ENCODE measurements around the gene SLC6A7.

The SLC6A7 gene

DNA sequence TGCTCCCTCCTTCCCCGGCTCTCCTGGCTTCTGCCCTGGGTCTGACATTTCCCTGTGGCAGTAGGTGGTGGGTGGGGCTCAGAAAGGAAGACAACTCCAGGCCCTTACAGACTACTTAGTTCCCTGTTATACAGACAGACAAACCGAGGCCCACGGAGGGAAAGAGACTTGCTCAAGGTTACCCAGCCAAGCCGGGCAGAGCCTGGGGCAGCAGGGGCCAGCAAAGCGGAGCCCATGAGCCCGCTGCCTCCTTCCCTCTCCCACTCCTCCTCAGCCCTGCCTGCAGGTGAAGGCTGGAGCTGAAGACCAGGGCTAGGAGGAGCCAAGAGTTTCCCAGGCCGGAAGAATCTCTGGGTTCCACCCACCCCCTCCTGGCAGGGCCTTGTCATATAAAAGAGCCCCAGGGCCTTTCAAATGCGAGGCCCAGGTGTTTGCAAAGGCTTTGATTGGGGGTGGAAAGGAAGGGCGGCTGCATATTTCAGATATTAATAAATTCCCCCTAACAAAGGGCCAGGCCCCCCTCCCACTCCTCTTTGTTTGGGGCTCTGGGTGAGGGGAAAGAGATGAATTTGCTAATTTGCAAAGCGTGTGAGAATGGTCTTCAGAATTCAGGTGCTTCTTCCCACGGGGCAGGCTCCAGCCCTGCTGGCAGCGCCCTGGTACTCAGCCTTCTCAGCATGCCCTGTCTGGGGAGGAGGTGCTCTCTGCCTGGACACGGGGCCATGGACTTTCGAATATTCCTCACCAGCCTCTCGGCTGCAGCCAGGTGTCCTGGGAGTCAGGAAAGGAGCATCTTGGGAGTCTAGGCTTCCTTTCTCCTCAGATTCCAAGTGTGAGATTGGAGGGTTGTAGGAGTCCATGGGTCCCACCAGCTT lies 21.5 kb downstream of the SLC6A7 start:
- in situ Hi-C loops (cut with HindIII; ENCODE audit: low pct_unique_long_range_greater_than_20kb, low sequenced_read_pairs) = no loop called here
- peak in 1 of 2 experiments; percentile 38 for DNase-seq (ENCODE audit: low read depth in 1 of 2, low spot score in 1 of 2)

GRCh38 chr5:150213530-150213929 lies 23.7 kb downstream of the SLC6A7 start:
- DNase-seq (ENCODE audit: low read depth in 1 of 2, low spot score in 1 of 2) = no peak
- in situ Hi-C loops (cut with HindIII; ENCODE audit: low pct_unique_long_range_greater_than_20kb, low sequenced_read_pairs) = no loop called here
- TF ChIP-seq JUND (IDR thresholded peaks at IDR 0.05; ENCODE audit: low read depth) = no peak

More for the DNA sequence above, 21.5 kb downstream of the SLC6A7 start:
- TF ChIP-seq JUND (IDR thresholded peaks at IDR 0.05; ENCODE audit: low read depth) = no peak

- DNase-seq (ENCODE audit: low read depth in 1 of 2, low spot score in 1 of 2) = no peak
- TF ChIP-seq JUND (IDR thresholded peaks at IDR 0.05; ENCODE audit: low read depth) = no peak
- in situ Hi-C loops (cut with HindIII; ENCODE audit: low pct_unique_long_range_greater_than_20kb, low sequenced_read_pairs) = no loop called here
Observed at GRCh38 chr5:150214289-150214688, 24.4 kb downstream of the SLC6A7 start.

DNA sequence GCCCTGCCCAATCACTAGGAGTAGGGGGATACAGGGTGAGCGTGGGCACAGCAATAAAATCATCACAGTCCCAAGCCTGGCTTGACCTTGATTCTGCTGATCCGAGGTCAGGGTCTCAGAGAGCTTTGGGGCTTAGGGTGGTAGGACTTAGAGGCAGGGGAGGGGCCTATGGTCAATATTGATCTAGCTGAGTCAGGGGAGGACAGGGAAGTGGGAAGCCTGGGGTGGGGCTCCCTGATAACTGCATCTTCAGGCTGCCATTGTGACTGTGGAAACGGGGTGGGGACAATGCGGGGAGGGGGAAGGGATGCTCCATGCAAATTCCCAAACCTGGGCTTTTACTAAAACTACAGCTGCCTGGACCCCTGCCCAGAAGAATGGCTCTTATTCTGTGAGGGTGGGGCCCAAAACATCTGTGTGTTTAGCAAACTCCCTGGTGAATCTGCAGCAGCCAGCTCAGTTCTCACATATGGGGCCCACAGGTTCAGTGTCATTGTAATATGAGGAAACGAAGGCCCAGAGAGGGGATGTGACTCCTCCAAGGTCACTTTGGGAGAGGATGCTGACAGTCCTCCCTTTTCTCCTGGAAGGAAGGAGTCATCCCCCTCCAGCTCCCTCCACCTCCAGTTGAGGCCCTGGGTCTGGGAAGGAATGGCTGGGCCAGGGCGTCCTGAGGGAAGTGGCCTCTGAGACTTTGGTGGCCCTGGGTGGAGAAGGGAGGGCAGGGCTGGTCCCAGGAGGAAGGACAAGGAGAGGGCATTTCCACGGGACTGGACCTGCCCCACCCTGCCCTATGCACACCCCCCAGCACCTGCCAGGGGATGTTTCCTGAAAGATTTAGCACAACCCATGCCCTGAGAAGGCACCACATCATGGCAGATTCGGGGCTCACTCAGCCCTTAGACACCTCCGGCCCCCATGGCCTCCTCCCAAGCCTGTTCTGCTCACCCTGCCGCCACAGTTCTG lies 26.4 kb downstream of the SLC6A7 start:
- in situ Hi-C loops (cut with HindIII; ENCODE audit: low pct_unique_long_range_greater_than_20kb, low sequenced_read_pairs) = no loop called here
- DNase-seq (ENCODE audit: low read depth in 1 of 2, low spot score in 1 of 2) = no peak
- no peak for TF ChIP-seq JUND (IDR thresholded peaks at IDR 0.05; ENCODE audit: low read depth)

- no peak for TF ChIP-seq JUND (IDR thresholded peaks at IDR 0.05; ENCODE audit: low read depth)
- no peak for DNase-seq (ENCODE audit: low read depth in 1 of 2, low spot score in 1 of 2)
- in situ Hi-C loops (cut with HindIII; ENCODE audit: low pct_unique_long_range_greater_than_20kb, low sequenced_read_pairs) = no loop called here
Observed at GRCh38 chr5:150217038-150217437, 27.2 kb downstream of the SLC6A7 start.

GRCh38 chr5:150217873-150218692 lies 28.2 kb downstream of the SLC6A7 start:
- peak; percentile 86 to 89 for DNase-seq (ENCODE audit: low read depth in 1 of 2, low spot score in 1 of 2)
- in situ Hi-C loops (cut with HindIII; ENCODE audit: low pct_unique_long_range_greater_than_20kb, low sequenced_read_pairs) = no loop called here
- no peak for TF ChIP-seq JUND (IDR thresholded peaks at IDR 0.05; ENCODE audit: low read depth)

- TF ChIP-seq JUND (IDR thresholded peaks at IDR 0.05; ENCODE audit: low read depth) = no peak
- no peak for DNase-seq (ENCODE audit: low read depth in 1 of 2, low spot score in 1 of 2)
- in situ Hi-C loops (cut with HindIII; ENCODE audit: low pct_unique_long_range_greater_than_20kb, low sequenced_read_pairs) = no loop called here
Observed at GRCh38 chr5:150218693-150219035, 28.8 kb downstream of the SLC6A7 start.

DNA sequence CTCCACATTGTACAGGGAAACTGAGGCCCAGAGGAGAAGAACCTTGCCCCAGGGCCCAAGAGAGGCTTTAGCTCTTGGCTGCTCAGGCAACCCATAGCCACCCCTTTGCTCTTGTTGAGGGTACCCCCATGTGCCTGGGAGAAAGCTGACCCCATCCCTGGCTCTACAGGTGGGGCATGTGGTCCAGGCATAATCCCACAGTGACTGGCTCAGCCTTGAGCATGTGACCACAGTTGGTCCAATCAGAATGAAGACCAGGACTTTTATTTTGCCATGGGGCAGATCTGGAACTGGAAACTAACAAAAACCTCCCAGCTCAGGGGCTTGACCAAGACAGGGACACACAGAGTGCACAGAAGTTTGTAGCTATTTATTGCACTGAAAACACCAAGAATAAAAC lies 29.3 kb downstream of the SLC6A7 start:
- in situ Hi-C loops (cut with HindIII; ENCODE audit: low pct_unique_long_range_greater_than_20kb, low sequenced_read_pairs) = no loop called here
- peak in 1 of 2 experiments; percentile 45 for DNase-seq (ENCODE audit: low read depth in 1 of 2, low spot score in 1 of 2)
- no peak for TF ChIP-seq JUND (IDR thresholded peaks at IDR 0.05; ENCODE audit: low read depth)

DNA sequence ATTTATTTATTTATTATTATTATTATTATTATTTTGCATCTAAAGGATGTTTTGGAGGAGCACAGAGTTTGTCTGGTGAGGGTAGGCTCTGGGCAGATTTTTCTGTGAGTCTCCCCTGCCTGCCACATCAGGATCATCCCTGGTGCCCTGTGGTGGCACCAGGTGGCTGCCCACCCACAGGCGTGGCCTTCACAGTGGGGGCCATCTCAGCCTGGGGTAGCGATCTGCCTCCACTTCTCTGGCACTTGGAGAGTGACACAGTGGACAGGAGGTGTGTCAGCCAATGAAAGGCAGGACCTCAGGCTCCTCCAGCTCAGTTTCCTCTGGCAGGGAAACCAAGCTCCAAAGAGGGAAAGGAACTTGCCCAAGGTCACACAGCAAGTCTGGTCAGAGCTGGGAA lies 30.0 kb downstream of the SLC6A7 start:
- TF ChIP-seq JUND (IDR thresholded peaks at IDR 0.05; ENCODE audit: low read depth) = no peak
- in situ Hi-C loops (cut with HindIII; ENCODE audit: low pct_unique_long_range_greater_than_20kb, low sequenced_read_pairs) = no loop called here
- DNase-seq (ENCODE audit: low read depth in 1 of 2, low spot score in 1 of 2) = no peak

DNA sequence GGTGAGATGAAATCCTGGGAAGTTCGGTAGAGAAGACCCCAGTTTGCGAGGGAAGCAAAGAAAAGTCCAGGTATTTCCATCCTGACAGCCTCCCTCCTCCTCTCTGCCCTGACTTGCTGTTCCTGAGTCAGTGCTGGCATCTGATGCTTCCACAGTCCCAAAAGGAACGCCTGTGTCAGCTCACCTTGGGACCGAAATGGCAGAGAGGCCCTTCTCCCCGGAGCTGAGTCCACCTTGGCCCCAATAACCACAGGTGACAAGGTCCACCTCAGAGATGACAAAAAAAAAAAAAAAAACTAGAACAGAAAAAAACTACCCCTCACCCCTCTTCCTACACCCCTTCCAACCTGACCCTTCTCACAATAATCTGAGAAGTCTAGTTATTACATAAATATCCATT lies 31.6 kb downstream of the SLC6A7 start:
- TF ChIP-seq JUND (IDR thresholded peaks at IDR 0.05; ENCODE audit: low read depth) = no peak
- in situ Hi-C loops (cut with HindIII; ENCODE audit: low pct_unique_long_range_greater_than_20kb, low sequenced_read_pairs) = no loop called here
- DNase-seq (ENCODE audit: low read depth in 1 of 2, low spot score in 1 of 2) = no peak

DNA sequence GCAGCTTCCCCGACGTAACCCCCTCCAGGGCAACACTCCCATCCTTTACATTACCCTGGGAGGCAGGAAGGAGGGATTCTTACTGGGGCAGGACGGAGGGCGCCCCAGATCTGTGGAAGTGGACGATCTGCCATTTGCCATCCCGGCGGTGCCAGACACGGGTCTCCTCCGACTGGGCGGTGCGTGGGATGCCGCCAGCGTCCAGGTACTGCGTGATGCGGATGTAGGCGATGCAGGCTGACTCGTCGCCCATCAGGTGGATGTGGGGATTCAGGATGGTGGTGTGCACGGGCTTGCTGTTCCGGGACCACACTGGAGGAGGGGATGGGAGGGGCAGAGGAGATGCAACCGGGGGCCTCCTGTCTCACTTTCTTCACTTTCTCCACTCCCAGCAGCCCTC lies 33.0 kb downstream of the SLC6A7 start:
- no peak for TF ChIP-seq JUND (IDR thresholded peaks at IDR 0.05; ENCODE audit: low read depth)
- in situ Hi-C loops (cut with HindIII; ENCODE audit: low pct_unique_long_range_greater_than_20kb, low sequenced_read_pairs) = no loop called here

GRCh38 chr5:150223474-150223873 lies 33.6 kb downstream of the SLC6A7 start:
- no peak for DNase-seq (ENCODE audit: low read depth in 1 of 2, low spot score in 1 of 2)
- TF ChIP-seq JUND (IDR thresholded peaks at IDR 0.05; ENCODE audit: low read depth) = no peak
- in situ Hi-C loops (cut with HindIII; ENCODE audit: low pct_unique_long_range_greater_than_20kb, low sequenced_read_pairs) = no loop called here

More for the DNA sequence above, 33.0 kb downstream of the SLC6A7 start:
- DNase-seq (ENCODE audit: low read depth in 1 of 2, low spot score in 1 of 2) = no peak

Data from T47D (cell line).